ENCODE measurements around the gene CCDC171.
"Not testable (repeated sequence)": the region's sequence is repeated elsewhere in the genome, so short reads cannot be mapped to it uniquely, and the experiment has no call there.

Gene CCDC171

DNA sequence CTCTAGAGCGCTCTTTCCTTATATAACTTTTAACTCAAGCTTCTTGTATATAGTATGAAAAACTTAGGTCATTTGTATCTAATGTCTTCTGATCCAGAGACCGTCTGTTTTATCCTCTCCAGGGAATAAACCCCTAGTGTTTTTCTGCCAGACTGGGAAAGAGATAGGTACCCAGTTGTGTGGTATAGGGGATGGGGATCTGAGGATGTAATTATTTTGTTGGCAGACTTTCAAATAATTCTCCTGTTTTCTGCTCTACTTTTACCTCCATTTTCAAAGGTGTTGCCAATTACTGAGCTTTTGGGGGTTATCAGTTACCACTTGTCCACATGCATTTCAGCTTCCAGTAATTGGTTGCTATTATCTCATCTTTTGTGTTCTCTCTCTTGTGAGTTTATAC is 17.9 kb downstream of the CCDC171 start:
- DNase-seq, result no peak

DNA sequence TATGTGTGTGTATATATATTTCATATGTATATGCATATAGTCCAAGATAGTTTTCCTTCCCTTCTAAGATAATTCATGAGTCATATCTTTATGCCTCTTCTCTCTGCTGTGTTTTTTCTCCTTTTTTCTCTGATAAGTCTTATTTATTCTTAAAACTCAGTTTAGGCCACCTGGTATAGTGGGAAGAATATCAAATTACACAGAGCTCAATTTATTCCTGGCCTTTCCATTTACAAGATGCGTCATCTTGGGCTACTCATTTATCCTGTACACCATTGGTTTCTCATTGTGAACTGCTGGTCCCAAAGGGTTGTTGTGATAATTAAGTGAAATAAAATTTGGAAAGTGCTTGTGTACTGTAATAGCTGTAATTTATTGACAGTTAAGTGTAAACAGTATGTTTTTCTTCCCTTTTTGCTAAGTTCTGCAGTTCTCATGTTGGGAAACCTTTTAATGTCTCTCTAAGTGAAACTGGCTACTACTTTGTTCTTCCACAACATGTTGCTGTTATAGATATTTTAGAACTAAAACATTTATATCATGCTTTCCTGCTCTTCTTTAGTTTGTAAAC is 19.4 kb downstream of the CCDC171 start:
- DNase-seq, result no peak

DNA sequence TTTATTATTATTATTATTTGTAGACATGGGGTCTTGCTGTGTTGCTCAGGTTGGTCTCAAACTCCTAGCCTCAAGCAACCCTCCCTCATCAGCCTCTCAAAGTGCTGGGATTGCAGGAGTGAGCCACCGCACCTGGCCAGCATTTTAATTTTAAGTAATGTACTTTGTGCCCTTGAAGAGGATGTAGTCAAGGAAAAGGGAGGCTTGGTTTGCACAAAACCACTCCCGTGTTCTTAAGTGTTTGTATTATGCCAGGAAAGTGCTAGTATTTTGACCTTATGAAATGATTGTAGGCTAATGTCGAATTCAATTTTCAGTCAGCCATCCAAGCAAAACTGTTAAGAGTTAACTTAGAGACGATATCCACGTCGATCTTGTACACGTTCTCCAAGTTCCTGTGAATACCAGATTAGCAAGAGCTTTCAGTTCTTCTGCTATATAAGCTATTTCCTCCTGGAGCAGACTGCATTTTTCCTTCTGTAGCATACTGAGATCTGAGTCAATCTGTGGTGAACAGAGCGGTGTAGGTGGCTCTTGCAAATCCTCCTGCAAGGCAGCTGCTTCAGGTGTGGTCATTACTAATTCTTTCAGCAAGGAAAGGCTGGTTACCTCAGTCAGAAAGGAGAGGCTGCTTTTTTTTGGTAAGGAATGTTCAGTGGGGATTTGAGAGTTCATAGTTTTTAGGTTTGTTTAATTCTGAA is 23.7 kb downstream of the CCDC171 start:
- no peak for DNase-seq

DNA sequence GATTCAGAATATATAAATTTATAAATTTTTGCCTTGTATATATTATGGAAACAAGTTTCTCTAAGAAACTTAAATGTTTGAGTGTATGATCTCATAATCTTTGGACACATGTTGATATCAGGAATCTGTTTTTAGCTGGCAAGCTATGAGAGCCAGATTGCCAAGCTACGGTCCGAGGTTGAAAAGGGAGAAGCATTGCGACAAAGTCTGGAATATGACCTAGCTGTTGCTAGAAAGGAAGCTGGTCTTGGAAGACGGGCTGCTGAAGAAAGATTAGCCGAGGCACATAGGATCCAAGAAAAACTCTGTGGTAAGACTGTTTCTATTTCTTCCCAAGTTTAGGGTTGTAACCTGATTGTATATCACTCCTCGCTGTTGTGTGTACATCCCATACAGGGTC is 25.9 kb downstream of the CCDC171 start:
- DNase-seq, result peak; percentile 1

DNA sequence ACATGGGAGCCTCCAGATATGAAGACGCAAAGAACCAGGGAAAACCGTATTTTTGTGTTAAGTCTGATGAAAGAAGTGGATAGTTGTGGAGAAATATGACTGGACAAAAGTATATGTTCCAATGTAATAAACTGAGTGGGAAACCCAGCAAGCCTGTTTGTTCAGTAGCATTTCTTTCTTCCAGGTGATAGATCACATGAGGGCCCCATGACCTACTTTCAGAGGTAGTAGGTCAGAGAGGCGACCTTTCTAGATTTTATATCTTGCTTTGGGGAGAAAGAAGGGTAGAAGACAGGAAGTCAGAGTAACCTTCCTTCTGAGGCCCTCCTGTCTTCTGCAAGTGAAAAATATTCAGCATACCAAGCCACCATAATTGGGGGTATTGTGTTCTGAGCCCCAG is 31.5 kb downstream of the CCDC171 start:
- DNase-seq, result no peak

DNA sequence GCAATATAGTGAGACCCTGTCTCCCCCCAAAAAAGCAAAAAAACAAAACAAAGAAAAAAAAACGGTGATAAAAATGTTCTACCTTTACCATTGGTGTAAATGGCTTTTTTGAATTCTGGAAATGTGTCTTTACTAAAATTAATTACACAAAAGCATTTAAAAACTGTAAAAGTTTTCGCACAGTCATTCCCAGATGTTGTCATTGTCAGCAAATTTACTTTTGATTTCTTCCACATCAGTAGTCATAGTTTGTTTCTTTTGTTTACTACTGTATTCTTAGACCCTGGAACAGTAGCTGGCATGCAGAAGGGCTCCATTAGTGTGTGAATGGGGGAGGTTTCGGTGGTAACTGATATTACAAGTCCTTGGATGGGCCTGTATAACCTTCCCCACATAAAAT is 39.5 kb downstream of the CCDC171 start:
- no peak for DNase-seq

DNA sequence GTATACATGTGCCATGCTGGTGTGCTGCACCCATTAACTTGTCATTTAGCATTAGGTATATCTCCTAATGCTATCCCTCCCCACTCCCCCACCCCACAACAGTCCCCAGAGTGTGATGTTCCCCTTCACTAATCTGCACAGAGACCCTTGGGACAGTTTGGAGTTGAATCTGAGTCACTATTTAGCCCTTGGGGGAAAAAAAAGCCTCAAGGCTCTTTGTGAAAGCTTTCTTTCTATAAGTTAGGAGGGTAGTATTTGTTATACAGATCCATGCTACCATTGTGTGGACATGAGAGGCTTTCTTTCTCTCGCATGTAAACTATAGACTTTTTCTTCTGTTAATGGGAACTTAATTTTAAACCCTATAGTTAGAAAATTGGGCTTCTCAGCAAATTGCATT is 40.1 kb downstream of the CCDC171 start:
- not testable (repeated sequence) for DNase-seq

DNA sequence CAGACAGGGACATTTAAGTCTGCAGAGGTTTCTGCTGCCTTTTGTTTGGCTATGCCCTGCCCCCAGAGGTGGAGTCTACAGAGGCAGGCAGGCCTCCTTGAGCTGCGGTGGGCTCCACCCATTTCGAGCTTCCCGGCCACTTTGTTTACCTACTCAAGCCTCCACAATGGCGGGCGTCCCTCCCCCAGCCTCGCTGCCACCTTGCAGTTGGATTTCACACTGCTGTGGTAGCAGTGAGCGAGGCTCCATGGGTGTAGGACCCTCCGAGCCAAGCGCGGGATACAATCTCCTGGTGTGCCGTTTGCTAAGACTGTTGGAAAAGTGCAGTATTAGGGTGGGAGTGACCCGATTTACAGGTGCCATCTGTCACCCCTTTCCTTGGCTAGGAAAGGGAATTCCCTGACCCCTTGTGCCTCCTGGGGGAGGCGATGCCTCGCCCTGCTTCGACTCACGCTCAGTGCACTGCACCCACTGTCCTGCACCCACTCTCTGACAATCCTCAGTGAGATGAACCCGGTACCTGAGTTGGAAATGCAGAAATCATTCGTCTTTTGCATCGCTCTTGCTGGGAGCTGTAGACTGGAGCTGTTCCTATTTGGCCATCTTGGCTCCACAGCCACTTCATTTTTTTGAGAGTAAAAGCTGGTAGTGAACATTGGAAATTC is 48.0 kb downstream of the CCDC171 start:
- not testable (repeated sequence) for DNase-seq

DNA sequence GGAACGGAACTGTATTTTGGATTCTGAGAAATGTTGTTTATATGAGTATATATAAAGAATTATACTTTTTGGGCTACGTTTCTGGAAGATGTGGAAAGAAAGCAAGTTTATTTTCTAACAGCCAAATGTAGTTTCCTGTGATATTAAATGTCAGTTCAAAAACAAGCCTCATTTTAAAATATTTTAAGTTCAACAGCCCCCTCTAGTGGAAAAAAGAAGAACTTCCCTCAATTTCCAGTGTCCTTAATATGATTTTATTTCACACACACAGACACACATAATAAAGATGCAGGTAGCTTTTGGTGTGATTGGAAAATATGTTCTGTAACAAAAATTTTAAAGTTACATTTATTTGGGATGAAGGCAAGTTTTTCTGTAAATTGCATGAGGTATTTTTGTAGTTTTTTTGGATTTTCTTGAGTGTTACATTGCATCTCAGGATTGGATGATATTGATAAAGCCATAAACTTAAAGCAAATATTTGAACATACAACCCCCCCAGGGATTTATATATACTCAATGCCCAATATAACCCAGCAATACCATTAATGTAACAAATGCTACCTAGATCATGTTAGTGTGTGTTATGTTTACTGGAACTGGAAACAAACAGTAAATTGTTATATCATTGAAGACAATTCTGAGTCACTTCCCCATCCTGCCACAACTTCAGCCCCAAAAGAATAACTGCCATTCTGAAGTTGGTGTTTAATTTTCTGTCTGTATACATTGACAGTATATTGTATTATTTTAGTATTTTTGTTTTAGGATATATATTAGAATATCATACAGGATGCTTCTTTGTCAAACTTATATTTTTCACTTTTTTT is 54.0 kb downstream of the CCDC171 start:
- DNase-seq, result peak; percentile 49

DNA sequence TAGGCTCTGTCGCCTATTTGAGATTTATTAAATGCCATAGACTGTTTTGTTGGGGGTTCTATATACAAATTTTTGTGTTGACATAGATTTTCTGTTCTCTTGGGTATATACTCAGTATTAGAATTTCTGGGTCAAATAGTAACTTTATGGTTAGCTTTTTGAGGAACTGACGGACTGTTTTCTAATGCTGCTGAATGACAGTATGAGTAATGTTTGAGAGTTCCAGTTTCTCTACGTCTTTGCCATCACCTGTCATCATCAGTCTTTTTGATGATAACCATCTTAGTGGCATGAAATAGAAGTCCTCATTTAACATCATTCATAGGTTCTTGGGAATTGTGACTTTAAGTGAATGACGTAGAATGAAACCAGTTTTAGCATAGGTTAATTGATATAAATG is 60.1 kb downstream of the CCDC171 start:
- DNase-seq, result no peak

DNA sequence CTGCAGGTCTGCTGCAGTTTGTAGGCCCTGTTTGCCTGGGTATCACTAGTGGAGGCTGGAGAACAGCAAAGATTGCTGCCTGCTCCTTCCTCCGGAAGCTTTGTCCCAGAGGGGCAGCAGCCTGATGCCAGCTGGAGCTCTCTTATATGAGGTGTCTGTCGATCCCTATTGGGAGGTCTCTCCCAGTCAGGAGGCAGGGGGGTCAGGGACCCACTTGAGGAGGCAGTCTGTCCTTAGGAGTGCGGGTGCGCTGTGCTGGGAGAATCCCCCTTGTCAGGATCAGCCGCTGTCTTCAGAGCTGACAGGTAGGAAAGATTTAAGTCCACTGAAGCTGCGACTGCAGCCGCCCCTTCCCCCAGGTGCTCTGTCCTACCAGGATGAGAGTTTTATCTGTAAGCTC is 64.9 kb downstream of the CCDC171 start:
- DNase-seq, result no peak

DNA sequence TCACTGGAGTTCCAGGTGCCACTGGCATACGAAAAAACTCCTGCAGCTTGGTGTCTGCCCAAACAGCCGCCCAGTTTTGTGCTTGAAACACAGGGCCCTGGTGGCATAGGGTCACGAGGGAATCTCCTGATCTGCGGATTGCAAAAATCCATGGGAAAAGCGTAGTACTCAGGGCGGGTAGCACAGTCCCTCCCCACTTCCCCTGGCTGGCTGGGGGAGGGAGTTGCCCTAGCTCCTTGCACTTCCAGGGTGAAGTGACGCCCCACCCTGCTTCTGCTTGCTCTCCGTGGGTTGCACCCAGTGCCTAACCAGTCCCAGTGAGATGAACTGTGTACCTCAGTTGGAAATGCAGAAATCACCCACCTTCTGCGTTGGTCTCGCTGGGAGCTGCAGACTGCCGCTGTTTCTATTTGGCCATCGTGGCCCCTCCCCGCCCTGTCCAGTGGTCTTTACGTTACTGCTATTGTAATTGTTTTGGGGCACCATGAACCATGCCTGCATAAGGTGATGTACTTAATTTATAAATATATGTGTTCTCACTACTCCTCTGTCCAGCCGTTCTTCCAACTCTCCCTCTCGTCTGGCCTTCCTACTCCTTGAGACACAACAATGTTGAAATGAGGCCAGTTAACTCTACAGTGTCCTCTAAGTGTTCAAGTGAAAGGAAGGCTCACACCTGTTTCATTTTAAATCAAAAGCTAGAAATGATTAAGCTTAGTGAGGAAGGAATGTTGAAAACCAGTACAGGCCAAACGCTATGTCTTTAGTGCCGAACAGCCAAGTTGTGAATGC is 65.9 kb downstream of the CCDC171 start:
- DNase-seq, result no peak

DNA sequence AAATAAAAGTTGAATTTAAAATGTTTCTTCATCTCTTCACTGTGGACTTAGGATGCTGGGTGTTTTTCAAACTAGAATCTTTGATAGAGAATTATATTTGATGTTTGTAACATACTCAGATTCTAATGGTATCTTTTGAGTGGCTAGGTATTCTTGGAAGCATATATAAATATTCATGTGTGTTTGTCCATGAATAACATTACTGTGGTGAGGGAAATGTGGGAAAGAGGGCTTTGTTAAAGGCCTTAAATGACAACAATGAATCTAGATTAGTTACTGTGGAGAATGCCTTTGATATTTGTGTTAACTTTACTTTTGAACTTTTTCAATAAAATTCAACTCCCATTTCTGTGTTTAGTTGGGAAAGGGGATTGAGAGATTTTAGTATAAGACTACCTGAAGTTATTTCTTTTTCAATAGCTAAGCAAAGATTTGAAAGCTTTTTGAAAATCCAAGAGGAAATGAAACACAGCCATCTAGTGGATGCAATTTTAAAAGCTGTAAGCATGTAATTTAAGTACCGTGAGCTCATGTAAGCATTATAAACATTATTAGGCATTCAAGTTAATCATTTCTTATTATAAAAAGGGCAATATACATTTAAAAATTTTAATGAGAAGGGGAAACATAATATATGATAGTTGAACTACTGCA is 69.6 kb downstream of the CCDC171 start:
- DNase-seq, result peak; percentile 11

DNA sequence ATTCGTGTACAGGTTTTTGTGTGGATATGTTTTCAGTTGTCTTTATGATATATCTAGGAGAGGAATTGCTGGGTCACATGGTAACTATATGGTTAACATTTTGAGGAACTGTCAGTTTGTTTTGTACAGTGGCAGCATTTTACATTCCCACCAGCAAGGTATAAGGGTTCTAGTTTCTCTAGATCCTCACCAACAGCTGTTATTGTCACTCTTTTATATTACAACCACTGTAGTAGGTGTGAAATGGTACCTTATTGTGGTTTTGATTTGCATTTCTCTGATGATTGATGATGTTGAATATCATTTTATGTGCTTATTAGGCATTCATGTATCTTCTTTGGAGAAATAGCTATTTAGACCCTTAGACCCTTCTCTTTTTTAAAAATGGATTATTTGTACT is 82.9 kb downstream of the CCDC171 start:
- DNase-seq, result no peak

DNA sequence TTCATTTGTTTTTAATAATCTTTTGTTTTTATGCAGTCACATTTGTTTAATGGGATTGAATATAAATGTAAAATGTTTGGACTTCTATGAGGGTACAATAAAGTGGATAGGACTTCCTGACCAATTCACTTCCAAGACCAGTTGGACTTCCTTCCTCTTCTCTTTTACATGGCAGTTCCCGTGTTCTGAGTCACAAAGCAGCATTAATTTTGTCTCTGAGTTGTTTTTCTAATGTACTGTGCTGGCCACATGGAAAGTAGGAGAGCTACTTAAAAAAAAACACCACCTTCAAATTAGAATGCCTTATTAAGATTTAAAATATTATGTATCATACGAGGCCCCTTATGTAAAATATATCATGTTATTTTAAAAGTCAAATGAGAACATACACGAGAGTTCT is 87.3 kb downstream of the CCDC171 start:
- DNase-seq, result no peak

DNA sequence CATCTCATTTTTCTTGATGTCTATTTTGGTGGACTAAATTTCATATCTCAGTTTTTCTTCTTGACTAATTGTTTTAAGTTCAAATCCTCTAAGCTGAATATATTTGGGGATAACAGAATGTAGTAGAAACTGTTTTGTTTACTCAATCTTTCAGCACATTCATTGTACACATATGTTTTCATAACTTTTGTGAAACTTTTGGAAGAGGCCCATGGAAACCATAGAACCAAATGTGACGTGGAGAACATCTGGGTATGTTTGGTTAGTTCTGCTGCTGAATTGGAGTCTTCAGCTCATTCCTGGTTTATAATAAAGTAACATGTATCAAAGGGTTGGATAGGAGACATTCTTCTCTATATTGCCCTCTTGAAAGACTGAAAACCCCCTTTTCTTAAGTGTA is 88.4 kb downstream of the CCDC171 start:
- no peak for DNase-seq

DNA sequence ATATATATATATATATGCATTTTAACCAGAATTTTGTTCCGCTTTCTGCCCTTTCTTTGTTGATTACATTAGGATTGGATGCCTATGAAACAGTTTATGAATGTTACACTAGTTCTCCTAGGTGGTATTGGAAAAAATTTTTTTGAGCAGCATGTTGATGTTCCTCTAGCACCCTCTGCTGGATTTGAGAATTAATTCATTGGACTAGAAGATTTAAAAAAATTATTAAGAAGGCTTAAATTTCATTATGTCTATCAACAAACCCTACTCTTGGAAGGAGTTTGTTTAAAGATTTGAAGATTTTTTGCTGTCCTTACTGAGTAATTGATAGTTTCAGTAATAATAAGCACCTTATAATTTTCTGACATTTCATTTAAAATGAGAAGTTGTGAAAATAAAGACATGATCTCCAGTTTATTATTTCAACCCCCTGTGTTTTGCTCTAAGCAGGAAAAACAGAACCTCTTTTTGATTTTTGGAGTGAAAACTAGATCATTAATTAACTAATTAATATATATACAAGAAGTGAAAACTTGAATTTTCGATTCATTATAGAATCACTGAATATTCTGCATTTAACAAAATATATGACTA is 89.6 kb downstream of the CCDC171 start:
- peak; percentile 35 for DNase-seq

DNA sequence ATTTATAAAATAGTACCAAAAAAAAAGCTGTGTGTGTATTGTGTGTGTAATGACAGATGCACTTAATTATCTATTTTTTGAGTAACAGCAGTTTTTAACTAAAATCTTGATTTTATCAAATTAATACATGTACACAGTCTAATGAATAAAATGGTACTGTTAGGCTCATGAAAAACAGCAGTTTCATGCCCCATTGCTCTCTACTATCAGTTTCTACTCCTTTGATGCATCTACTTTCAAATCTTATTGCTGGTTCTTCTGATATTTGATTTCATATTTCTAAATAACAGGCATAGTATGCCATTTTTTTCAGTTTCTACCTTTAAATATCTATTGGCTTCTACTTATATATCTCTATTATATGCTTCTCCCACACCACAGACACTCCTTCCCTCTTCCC is 117.4 kb downstream of the CCDC171 start:
- no peak for DNase-seq

DNA sequence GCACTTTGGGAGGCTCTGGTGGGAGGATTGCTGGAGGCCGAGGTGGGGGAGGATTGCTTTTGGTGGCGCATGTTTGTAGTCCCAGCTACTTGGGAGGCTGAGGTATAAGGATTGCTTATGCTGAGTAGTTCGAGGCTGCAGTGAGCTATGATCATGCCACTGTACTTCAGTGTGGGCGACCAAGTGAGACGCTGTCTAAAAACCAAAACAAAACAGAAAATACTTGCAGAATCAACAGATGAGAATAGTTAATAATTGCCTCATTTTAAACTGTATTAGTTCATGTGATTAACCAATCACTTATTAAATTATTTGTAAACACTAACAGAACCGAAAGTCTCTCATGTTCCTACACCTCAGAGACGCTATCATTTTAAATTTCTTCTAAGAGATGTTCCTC is 118.1 kb downstream of the CCDC171 start:
- no peak for DNase-seq

DNA sequence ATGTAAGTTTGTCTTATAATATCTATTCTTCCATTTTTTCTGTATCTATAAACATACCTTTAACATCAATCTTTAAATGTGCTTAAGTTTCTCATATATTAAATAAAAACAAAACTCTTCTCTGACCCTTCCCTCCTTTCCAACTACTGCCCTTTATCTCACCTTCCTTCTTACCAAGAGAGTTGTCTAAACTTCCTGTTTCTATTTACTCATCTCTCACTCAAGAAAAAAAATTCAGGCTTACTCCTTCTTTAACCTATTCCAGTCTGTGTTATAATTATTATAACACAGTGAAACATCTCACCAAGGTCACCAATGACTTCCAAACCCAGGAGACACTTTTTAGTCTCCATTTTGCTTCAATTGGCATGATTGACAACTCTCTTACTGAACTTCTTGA is 140.9 kb downstream of the CCDC171 start:
- no peak for DNase-seq

DNA sequence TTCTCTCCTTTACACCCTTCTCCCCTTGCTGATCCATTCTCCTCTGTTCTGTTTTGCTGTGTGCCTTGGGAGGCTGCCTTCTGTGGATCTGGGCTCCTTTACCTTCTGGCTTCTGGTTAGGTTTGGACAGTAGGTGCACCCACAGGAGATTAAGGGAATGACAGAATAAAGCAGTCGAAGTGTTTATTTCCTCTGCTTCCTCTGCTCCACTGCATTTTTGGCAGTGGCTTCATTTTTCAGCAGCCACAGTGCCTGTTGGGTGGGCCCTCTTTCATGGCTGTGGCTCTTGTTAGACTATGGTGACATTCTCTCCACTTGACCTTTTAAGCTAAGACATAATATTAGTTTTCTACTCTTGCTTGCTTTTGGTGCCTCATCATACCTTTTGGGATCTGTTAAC is 144.1 kb downstream of the CCDC171 start:
- peak; percentile 37 for DNase-seq

DNA sequence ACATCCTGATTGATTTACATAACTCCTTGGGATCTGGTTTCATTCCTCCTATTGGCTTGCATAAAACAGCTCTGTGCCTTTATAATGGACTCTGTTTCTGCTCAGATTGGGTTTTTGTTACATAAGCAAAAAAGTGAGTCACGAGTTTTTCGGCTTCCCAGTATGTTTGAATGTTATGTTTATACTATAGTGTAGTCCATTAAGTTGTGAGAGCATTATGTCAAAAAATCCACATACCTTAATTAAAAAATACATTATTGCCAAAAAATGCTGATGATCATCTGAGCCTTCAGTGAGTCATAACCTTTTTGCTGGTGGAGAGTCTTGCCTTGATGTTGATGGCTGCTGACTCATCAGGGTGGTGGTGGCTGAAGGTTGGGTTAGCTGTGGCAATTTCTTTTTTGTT is 144.6 kb downstream of the CCDC171 start:
- DNase-seq, result peak; percentile 92

Measured in fibroblast of upper back skin (primary cell).